Upper lobe of left lung (tissue), 4 donors: ENCODE measurements around the gene RGS19.

Experiments used
- CTCF ChIP-seq, 6 experiments: fragments of 450-650 bp in 4 of 6; fragments of 200-600 bp in 2 of 6; sonication (generic) in 2 of 6; IDR thresholded peaks; one replicate each; pipeline ENCODE4 v1.5.1; 2016 to 2019; ENCODE audit warnings: antibody characterized with exemption in 6 of 6
- EP300 ChIP-seq, 4 donors: sonication (generic); formaldehyde crosslinking; IDR thresholded peaks; one replicate each; pipeline ENCODE4 v1.5.1; 2017; ENCODE audit warnings: antibody characterized with exemption in 4 of 4, control low read depth in 2 of 4
- POLR2A ChIP-seq, 4 donors: fragments of 450-650 bp; IDR thresholded peaks; one replicate each; pipeline ENCODE4 v1.5.1; 2016 to 2017; ENCODE audit warnings: antibody characterized with exemption in 4 of 4, mild to moderate bottlenecking in 2 of 4
- POLR2AphosphoS5 ChIP-seq, 2 donors: sonication (generic); formaldehyde crosslinking; IDR thresholded peaks; one replicate each; pipeline ENCODE4 v1.5.1; 2017; ENCODE audit warnings: antibody characterized with exemption in 2 of 2

GRCh38 chr20:64057628-64058498 is 21.5 kb downstream of the RGS19 start:
- TF ChIP-seq POLR2AphosphoS5 (IDR thresholded peaks at IDR 0.05) (no peak), CTCF (IDR thresholded peaks at IDR 0.05) (peak; percentile 82 to 90 (median 86)), POLR2A (IDR thresholded peaks at IDR 0.05) (no peak), EP300 (IDR thresholded peaks at IDR 0.05) (no peak)
